GM23338 (cell line): ENCODE measurements around the gene METTL26. TPM values are rescaled to one million over a fixed set of nuclear protein-coding genes. Genes with fewer than 3 reads are reported as not detected.

Experiments used
- ATAC-seq: fragments of 200-7000 bp; cut with Tn5 transposase; 3 replicates; pipeline ENCODE4 v1.9.1; 2020
- DNase-seq: peaks from one replicate; pipeline ENCODE4 v3.0.0-alpha.2; 2015; ENCODE audit warnings: low spot score
- H2AFZ ChIP-seq: fragments of 200-600 bp; sonication (generic); 2 replicates; pipeline ENCODE4 v1.8.0; 2016; ENCODE audit warnings: antibody characterized with exemption, mild to moderate bottlenecking, moderate library complexity
- H3F3A ChIP-seq: fragments of 200-600 bp; sonication (generic); replicated peaks from 2 replicates; pipeline ENCODE4 v1.8.0; 2017; ENCODE audit warnings: antibody characterized with exemption, mixed run types, low read depth
- H3K27ac ChIP-seq: fragments of 200-600 bp; sonication (generic); 2 replicates; pipeline ENCODE4 v1.6.1; 2016; ENCODE audit warnings: low read depth
- H3K27me3 ChIP-seq: fragments of 200-600 bp; sonication (generic); 2 replicates; pipeline ENCODE4 v1.8.0; 2016; ENCODE audit warnings: mild to moderate bottlenecking, mixed run types, moderate library complexity; ENCODE audit not compliant: insufficient read depth
- H3K36me3 ChIP-seq: fragments of 200-600 bp; sonication (generic); 2 replicates; pipeline ENCODE4 v1.8.0; 2016; ENCODE audit warnings: mild to moderate bottlenecking; ENCODE audit not compliant: insufficient read depth
- H3K4me1 ChIP-seq: fragments of 200-600 bp; sonication (generic); 2 replicates; pipeline ENCODE4 v1.8.0; 2016; ENCODE audit warnings: mild to moderate bottlenecking, moderate library complexity; ENCODE audit not compliant: insufficient read depth
- H3K4me2 ChIP-seq: fragments of 200-600 bp; sonication (generic); 2 replicates; pipeline ENCODE4 v1.7.1; 2017; ENCODE audit warnings: mixed run types
- H3K4me3 ChIP-seq: fragments of 200-600 bp; sonication (generic); 2 replicates; pipeline ENCODE4 v1.6.1; 2016; ENCODE audit warnings: mixed run types
- H3K79me2 ChIP-seq: fragments of 200-600 bp; sonication (generic); replicated peaks from 2 replicates; pipeline ENCODE4 v1.8.0; 2017; ENCODE audit warnings: mild to moderate bottlenecking; ENCODE audit not compliant: insufficient read depth
- H3K9me2 ChIP-seq: fragments of 200-600 bp; sonication (generic); 2 replicates; pipeline ENCODE4 v1.8.0; 2017; ENCODE audit not compliant: insufficient read depth
- H4K20me1 ChIP-seq: fragments of 200-600 bp; sonication (generic); replicated peaks from 2 replicates; pipeline ENCODE4 v1.8.0; 2017; ENCODE audit warnings: mild to moderate bottlenecking; ENCODE audit not compliant: insufficient read depth
- H3K27ac Mint-ChIP-seq: 2 replicates; pipeline ENCODE4 v1.8.0; 2020; ENCODE audit warnings: inconsistent platforms, mild to moderate bottlenecking, moderate library complexity, mixed read lengths
- H3K27me3 Mint-ChIP-seq: 3 replicates; pipeline ENCODE4 v1.8.0; 2022; ENCODE audit warnings: low read depth, mild to moderate bottlenecking, moderate library complexity, mixed read lengths, inconsistent platforms; ENCODE audit not compliant: insufficient read depth, poor library complexity
- H3K36me3 Mint-ChIP-seq: 3 replicates; pipeline ENCODE4 v1.8.0; 2021; ENCODE audit warnings: low read depth, mild to moderate bottlenecking, inconsistent platforms, moderate library complexity, mixed read lengths
- H3K4me1 Mint-ChIP-seq: 3 replicates; pipeline ENCODE4 v1.8.0; 2020; ENCODE audit warnings: mild to moderate bottlenecking, inconsistent platforms, mixed read lengths
- H3K4me3 Mint-ChIP-seq: 3 replicates; pipeline ENCODE4 v1.8.0; 2021; ENCODE audit warnings: moderate library complexity, mild to moderate bottlenecking, inconsistent platforms, mixed read lengths
- H3K9me3 Mint-ChIP-seq: 3 replicates; pipeline ENCODE4 v1.8.0; 2020; ENCODE audit warnings: moderate library complexity, mild to moderate bottlenecking, inconsistent platforms, mixed read lengths
- CREB1 ChIP-seq: fragments of 250-450 bp; sonication (Bioruptor Pico); IDR thresholded peaks from 2 replicates; pipeline ENCODE4 v1.5.0; 2020; ENCODE audit warnings: low read depth, mild to moderate bottlenecking, moderate library complexity
- CTCF ChIP-seq, 2 experiments: fragments of 200-600 bp in 1 of 2; sonication (generic) in 1 of 2; conservative IDR thresholded peaks; 2 replicates each; pipeline versions ENCODE4 v1.5.1 to v1.6.1; 2016 to 2017; ENCODE audit warnings: antibody characterized with exemption in 2 of 2, low read depth in 2 of 2, mild to moderate bottlenecking in 2 of 2, moderate library complexity in 1 of 2
- ETS1 ChIP-seq: IDR thresholded peaks from 2 replicates; pipeline ENCODE4 v1.6.1; 2016; ENCODE audit warnings: antibody characterized with exemption
- EZH2 ChIP-seq: fragments of 200-600 bp; sonication (generic); IDR thresholded peaks from one replicate; pipeline ENCODE4 v1.8.0; 2017; ENCODE audit warnings: antibody characterized with exemption, mild to moderate bottlenecking, low read depth; ENCODE audit not compliant: unreplicated experiment
- EZH2phosphoT487 ChIP-seq: fragments of 200-600 bp; sonication (generic); IDR thresholded peaks from one replicate; pipeline ENCODE4 v1.8.1; 2018; ENCODE audit warnings: antibody characterized with exemption; ENCODE audit not compliant: unreplicated experiment
- JUNB ChIP-seq: IDR thresholded peaks from one replicate; pipeline ENCODE4 v1.6.1; 2016; ENCODE audit warnings: antibody characterized with exemption; ENCODE audit not compliant: unreplicated experiment
- NANOG ChIP-seq: IDR thresholded peaks from 2 replicates; pipeline ENCODE4 v1.6.1; 2016; ENCODE audit warnings: antibody characterized with exemption, borderline replicate concordance
- POLR2AphosphoS5 ChIP-seq: IDR thresholded peaks from 2 replicates; pipeline ENCODE4 v1.6.1; 2016; ENCODE audit warnings: antibody characterized with exemption, low read depth
- STAT1 ChIP-seq: IDR thresholded peaks from one replicate; pipeline ENCODE4 v1.6.1; 2016; ENCODE audit warnings: antibody characterized with exemption; ENCODE audit not compliant: unreplicated experiment
- ZNF331 ChIP-seq: fragments of 250-450 bp; sonication (Bioruptor Pico); IDR thresholded peaks from 2 replicates; pipeline ENCODE4 v1.5.0; 2020; ENCODE audit warnings: low read depth, mild to moderate bottlenecking, moderate library complexity
- ZNF462 ChIP-seq: fragments of 250-450 bp; sonication (Bioruptor Pico); IDR thresholded peaks from 2 replicates; pipeline ENCODE4 v1.5.0; 2020; ENCODE audit warnings: mild to moderate bottlenecking, moderate library complexity
- polyA plus RNA-seq: library from polyadenylated mRNA; unstranded; fragments of >200 nt; fragmentation: Nextera tagmentation; extraction: Ambion mirVana; gene quantifications from 2 replicates; pipeline ENCODE4 v1.2.1, GENCODE V29; 2016
- total RNA-seq: library from RNA; depleted of rRNA; stranded (reverse); fragments of >200 nt; shearing (Covaris generic); gene quantifications from 2 replicates; pipeline ENCODE4 v1.2.3, GENCODE V29; 2014

Gene METTL26
- total and polyA plus RNA-seq, 2 experiments from 2014 or later, result 153 to 223 TPM

- no peaks in the 10 kb centered on the region for H3K9me2 ChIP-seq
- H3K27me3 ChIP-seq, result no peaks in the 10 kb centered on the region
- peak overlapping the region; percentile 80 for H3K4me3 ChIP-seq
- Mint-ChIP-seq H3K4me1 (peaks cover 3% of the 10 kb centered on the region; the same call in 1 of the 3 replicates), H3K4me3 (peak overlapping the region; percentile 75), H3K27me3 (peaks cover 8% of the 10 kb centered on the region), H3K27ac (no peak overlapping the region), H3K9me3 (no peaks in the 10 kb centered on the region), H3K36me3 (no peaks in the 10 kb centered on the region; the same call in 2 of the 3 replicates)
- ATAC-seq (peak; percentile 6; the same call in 1 of the 3 replicates), DNase-seq (no peak)
- H2AFZ ChIP-seq, result peak overlapping the region; percentile 10; the same call in 1 of the 2 replicates
- no peaks in the 10 kb centered on the region for H4K20me1 ChIP-seq
- peak overlapping the region; percentile 95 for H3K4me2 ChIP-seq
- H3K36me3 ChIP-seq, result no peaks in the 10 kb centered on the region
- no peak for TF ChIP-seq CTCF (conservative IDR thresholded peaks at IDR 0.05; ENCODE audit: low read depth in 2 of 2)
- no peak overlapping the region for H3K27ac ChIP-seq
- H3K4me1 ChIP-seq, result no peaks in the 10 kb centered on the region; the same call in 1 of the 2 replicates
- H3K79me2 ChIP-seq, result no peaks in the 10 kb centered on the region
- H3F3A ChIP-seq, result peaks cover 11% of the 10 kb centered on the region; the same call in 1 of the 2 replicates
These were observed 13.5 kb upstream of the METTL26 start for GRCh38 chr16:649631-650030.

GRCh38 chr16:648781-649589 is 12.9 kb upstream of the METTL26 start, which contains the start of gene WDR90:
WDR90 (plus strand) TSS chr16:649365; CDS start chr16:649417, 52 bp downstream.
- Mint-ChIP-seq H3K9me3 (no peaks in the 10 kb centered on the region), H3K36me3 (no peaks in the 10 kb centered on the region; the same call in 2 of the 3 replicates), H3K27me3 (peaks cover 8% of the 10 kb centered on the region), H3K4me1 (peaks cover 3% of the 10 kb centered on the region; the same call in 1 of the 3 replicates), H3K4me3 (peak within 1 kb of the TSS; percentile 84), H3K27ac (peak within 1 kb of the TSS; percentile 82)
- H3K36me3 ChIP-seq, result no peaks in the 10 kb centered on the region
- 0 out of 2 replicates have a peak within 1 kb of the TSS, but pooled peaks have one; percentile 66 for H3K27ac ChIP-seq
- H3K4me3 ChIP-seq, result peak within 1 kb of the TSS; percentile 80
- no peaks in the 10 kb centered on the region; the same call in 1 of the 2 replicates for H3K4me1 ChIP-seq
- peak within 1 kb of the TSS; percentile 95 for H3K4me2 ChIP-seq
- H3K27me3 ChIP-seq, result no peaks in the 10 kb centered on the region
- H3K9me2 ChIP-seq, result no peaks in the 10 kb centered on the region
- H3F3A ChIP-seq, result peaks cover 11% of the 10 kb centered on the region; the same call in 1 of the 2 replicates
- H4K20me1 ChIP-seq, result no peaks in the 10 kb centered on the region; the same call in 1 of the 2 replicates
- peaks cover 2% of the 10 kb centered on the region; the same call in 1 of the 2 replicates for H3K79me2 ChIP-seq
- peak within 1 kb of the TSS; percentile 63 for H2AFZ ChIP-seq
- ATAC-seq, result peak; percentile 81
- peak; percentile 97 for DNase-seq
- no peak for TF ChIP-seq EZH2
- peak; percentile 61 for TF ChIP-seq POLR2AphosphoS5
- peak; percentile 86 for TF ChIP-seq CREB1
- TF ChIP-seq ZNF331, result no peak
- TF ChIP-seq STAT1, result no peak
- TF ChIP-seq EZH2phosphoT487, result no peak
- peak; percentile 66; the same call in 1 of the 2 replicates for TF ChIP-seq ETS1
- TF ChIP-seq ZNF462 (CRISPR knock-in tag), result no peak
- TF ChIP-seq NANOG, result no peak
- TF ChIP-seq JUNB, result no peak
